GM12878 (cell line): Measurements from ENCODE around the gene SCIMP. TPM values are rescaled to one million over a fixed set of nuclear protein-coding genes. Genes with fewer than 3 reads are reported as not detected.

Experiments
- ATF2 ChIP-seq: IDR thresholded peaks from 2 replicates; pipeline ENCODE4 v1.6.1; 2012; ENCODE audit warnings: low read length, inconsistent platforms
- CUX1 ChIP-seq: IDR thresholded peaks from 2 replicates; pipeline ENCODE4 v1.6.1; 2012; ENCODE audit warnings: improper control_type of control experiment, low read depth, low read length; ENCODE audit not compliant: insufficient replicate concordance
- DPF2 ChIP-seq: fragments of 450-650 bp; IDR thresholded peaks from 2 replicates; pipeline ENCODE4 v1.6.1; 2017; ENCODE audit warnings: mild to moderate bottlenecking
- ELK1 ChIP-seq: IDR thresholded peaks from 2 replicates; pipeline ENCODE4 v1.6.1; 2012; ENCODE audit warnings: low read depth, low read length, improper control_type of control experiment
- EP300 ChIP-seq, 2 experiments: fragments of 150-350 bp in 1 of 2; IDR thresholded peaks; 2 replicates each; pipeline ENCODE4 v1.6.1; 2011 to 2012; ENCODE audit warnings: low read depth in 2 of 2, low read length in 2 of 2, borderline replicate concordance in 1 of 2, improper control_type of control experiment in 1 of 2, inconsistent platforms in 1 of 2; ENCODE audit not compliant: control insufficient read depth in 1 of 2
- HCFC1 ChIP-seq: fragments of 150-350 bp; IDR thresholded peaks from 2 replicates; pipeline ENCODE4 v1.6.1; 2014; ENCODE audit warnings: low read length
- HDAC6 ChIP-seq: fragments of 200-600 bp; sonication (generic); IDR thresholded peaks from one replicate; pipeline ENCODE4 v1.8.0; 2017; ENCODE audit warnings: antibody characterized with exemption; ENCODE audit not compliant: unreplicated experiment
- IRF3 ChIP-seq: fragments of 450-650 bp; IDR thresholded peaks from 2 replicates; pipeline ENCODE4 v1.6.1; 2014; ENCODE audit warnings: mild to moderate bottlenecking
- MEF2B ChIP-seq: fragments of 450-650 bp; IDR thresholded peaks from 2 replicates; pipeline ENCODE4 v1.6.1; 2018; ENCODE audit warnings: mild to moderate bottlenecking, moderate library complexity; ENCODE audit not compliant: partially characterized antibody, poor library complexity, severe bottlenecking
- MLLT1 ChIP-seq: fragments of 450-650 bp; IDR thresholded peaks from 2 replicates; pipeline ENCODE4 v1.6.1; 2016; ENCODE audit warnings: mild to moderate bottlenecking
- RCOR1 ChIP-seq: conservative IDR thresholded peaks from 2 replicates; pipeline ENCODE4 v1.6.1; 2012; ENCODE audit warnings: low read depth, low read length, improper control_type of control experiment
- RELB ChIP-seq: fragments of 450-650 bp; IDR thresholded peaks from 2 replicates; pipeline ENCODE4 v1.6.1; 2017; ENCODE audit warnings: low read depth, mild to moderate bottlenecking, moderate library complexity
- SMAD1 ChIP-seq: fragments of 450-650 bp; IDR thresholded peaks from 2 replicates; pipeline ENCODE4 v1.6.1; 2018; ENCODE audit warnings: mild to moderate bottlenecking, low read depth; ENCODE audit not compliant: partially characterized antibody
- STAT1 ChIP-seq: fragments of 450-650 bp; conservative IDR thresholded peaks from 2 replicates; pipeline ENCODE4 v1.6.1; 2014; ENCODE audit warnings: antibody characterized with exemption, mild to moderate bottlenecking
- TAF1 ChIP-seq: IDR thresholded peaks from 2 replicates; pipeline ENCODE4 v1.6.1; 2011; ENCODE audit warnings: mild to moderate bottlenecking, low read depth, low read length, borderline replicate concordance
- ZNF384 ChIP-seq: IDR thresholded peaks from 2 replicates; pipeline ENCODE4 v1.6.1; 2012; ENCODE audit warnings: low read depth, mild to moderate bottlenecking, low read length, improper control_type of control experiment, borderline replicate concordance
- polyA plus RNA-seq, 11 experiments: library from polyadenylated mRNA; depleted of rRNA in 4 of 11; unstranded in 6 of 11; stranded (reverse) in 5 of 11; fragments of >200 nt; fragmentation: Nextera tagmentation in 4 of 11; fragmentation: Illumina TruSeq in 1 of 11; extraction: Ambion mirVana in 4 of 11; extraction: Trizol in 1 of 11; gene quantifications; 1 replicate in 1 of 11; 2 replicates in 10 of 11; pipeline versions ENCODE4 v1.2.1 to v1.2.3, GENCODE V29; 2011 to 2016; ENCODE audit warnings: inconsistent platforms in 2 of 11, missing spikeins in 2 of 11, low read depth in 1 of 11
- total RNA-seq, 4 experiments: library from RNA; depleted of rRNA in 3 of 4; stranded (reverse); fragments of >200 nt in 3 of 4; fragmentation: Illumina TruSeq in 1 of 4; extraction: Trizol in 1 of 4; gene quantifications; 2 replicates each; pipeline versions ENCODE4 v1.2.1 to v1.2.3, GENCODE V29; 2013 to 2021

Gene SCIMP
- total and polyA plus RNA-seq, 10 of the 15 experiments (the other 5 are each of a cell fraction or from before 2014, with no cell fraction given) = 56.7 to 151 (median 95.0) TPM

GRCh38 chr17:5200360-5200759 is 34.3 kb downstream of the SCIMP start (continued):
- TF ChIP-seq SMAD1 = peak; percentile 47
- peak; percentile 85 for TF ChIP-seq CUX1
- TF ChIP-seq TAF1 = no peak
- TF ChIP-seq RELB = peak; percentile 57; the same call in 1 of the 2 replicates
- peak in 1 of 2 experiments; percentile 51; a peak in 1 of 4 replicates for TF ChIP-seq EP300 (IDR thresholded peaks at IDR 0.05; ENCODE audit: borderline replicate concordance in 1 of 2, control insufficient read depth in 1 of 2, low read depth in 2 of 2, low read length in 2 of 2)
- TF ChIP-seq HCFC1 = no peak
- no peak for TF ChIP-seq HDAC6
- no peak for TF ChIP-seq MLLT1
- peak; percentile 77 for TF ChIP-seq MEF2B
- no peak for TF ChIP-seq ELK1
- no peak for TF ChIP-seq STAT1
- TF ChIP-seq IRF3 = no peak
- TF ChIP-seq RCOR1 = no peak
- TF ChIP-seq DPF2 = no peak
- TF ChIP-seq ZNF384 = peak; percentile 73
- TF ChIP-seq ATF2 = peak; percentile 86
